DMS153 (cell line): ENCODE data around the gene STK36.

Experiments used
- DNase-seq: peaks from one replicate; lab custom pipeline; 2025; lab: John Stamatoyannopoulos, UW

STK36 gene

DNA sequence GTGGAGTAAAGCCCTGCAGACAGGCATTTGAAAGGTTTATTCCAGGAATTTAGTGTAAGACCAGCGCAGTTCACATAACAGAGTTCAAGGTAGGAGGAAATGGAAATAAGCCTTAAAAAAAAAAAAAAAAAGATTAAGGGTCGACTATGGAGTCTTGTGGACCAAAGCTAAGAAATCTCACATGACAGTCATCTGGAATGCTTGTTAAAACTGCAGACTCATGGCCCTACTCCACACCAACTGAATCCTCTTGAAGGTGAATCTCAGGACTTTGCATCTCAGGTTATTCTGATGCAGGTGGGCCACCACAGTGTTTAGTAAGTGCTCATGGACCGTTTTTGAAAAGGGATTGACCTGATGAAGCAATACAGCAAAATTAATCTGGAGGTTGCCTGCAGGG lies 47.6 kb downstream of the STK36 start:
- no peak for DNase-seq

DNA sequence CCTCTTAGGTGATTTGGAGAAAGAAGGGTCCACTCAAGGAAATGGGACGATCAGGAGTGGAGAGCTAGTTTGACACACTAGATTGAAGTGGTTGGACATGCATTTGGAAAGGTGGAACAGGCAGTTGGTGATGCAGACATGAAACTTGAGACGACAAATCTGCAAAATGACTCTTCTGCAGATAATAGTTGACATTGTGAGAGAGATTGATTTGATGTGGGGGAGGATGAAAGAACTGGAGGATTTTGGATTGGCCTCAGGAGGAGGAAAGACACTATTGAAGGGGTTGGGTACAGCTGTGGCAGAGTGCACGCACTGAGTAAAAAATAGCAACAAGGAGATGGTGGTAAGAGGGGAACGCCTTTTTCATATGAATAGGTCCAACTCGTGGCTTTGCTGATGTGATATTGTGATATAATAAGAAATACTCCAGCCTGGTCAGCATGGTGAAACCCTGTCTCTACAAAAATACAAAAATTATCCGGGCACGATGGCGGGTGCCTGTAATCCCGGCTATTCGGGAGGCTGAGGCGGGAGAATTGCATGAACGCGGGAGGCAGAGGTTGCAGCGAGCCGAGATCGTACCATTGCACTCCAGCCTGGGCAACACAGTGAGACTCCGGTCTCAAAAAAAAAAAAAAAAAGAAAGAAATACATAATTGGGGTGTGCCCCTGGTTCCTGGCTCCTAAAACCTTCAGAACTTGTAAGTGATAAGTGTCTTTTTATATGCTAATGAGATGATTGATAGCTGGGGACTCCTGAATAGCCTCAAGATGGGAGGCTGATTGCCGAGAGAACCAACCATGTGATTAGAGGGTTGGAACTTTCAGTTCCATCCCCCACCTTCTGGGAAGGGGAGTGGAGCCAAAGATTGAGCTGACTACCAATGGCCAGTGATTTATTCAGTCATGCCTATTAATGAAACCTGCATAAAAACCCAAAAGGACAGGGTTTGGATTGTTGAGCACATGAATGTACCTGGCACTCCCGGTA lies 48.5 kb downstream of the STK36 start:
- DNase-seq = no peak

DNA sequence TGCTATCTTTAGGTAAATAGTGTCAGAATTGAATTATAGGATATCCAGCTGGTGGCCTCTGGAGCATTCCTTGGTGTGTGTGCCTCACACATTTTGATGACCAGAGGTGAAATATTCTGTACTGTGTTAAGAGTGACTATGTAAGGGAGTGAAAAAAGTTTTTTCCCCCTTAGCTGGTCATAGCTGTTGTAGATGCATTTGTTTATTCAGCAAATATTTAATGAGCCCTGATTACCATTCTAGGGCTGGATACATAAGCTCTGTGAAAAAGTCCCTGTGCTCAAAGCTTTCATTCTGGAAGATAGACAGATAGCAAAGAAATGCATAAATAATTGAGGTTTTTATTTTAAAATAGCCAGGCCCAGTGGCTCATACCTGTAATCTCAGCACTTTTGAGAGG lies 49.6 kb downstream of the STK36 start:
- no peak for DNase-seq

DNA sequence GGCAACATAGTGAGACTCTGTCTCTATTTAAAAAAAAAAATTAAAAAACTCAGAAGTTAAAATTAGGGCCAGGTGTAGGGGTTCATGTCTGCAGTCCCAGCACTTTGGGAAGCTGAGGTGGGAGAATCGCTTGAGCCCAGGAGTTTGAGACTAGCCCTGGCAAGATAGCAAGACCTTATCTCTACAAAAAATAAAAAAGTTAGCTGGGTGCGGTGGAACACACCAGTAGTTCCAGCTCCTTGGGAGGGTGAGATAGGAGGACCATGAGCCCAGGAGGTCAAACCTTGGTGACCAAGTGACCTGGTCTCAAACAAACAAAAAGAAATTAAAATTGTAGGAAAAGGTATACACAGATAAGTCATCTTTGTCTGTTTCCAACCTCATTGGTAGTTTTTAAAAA lies 50.0 kb downstream of the STK36 start:
- DNase-seq = no peak

DNA sequence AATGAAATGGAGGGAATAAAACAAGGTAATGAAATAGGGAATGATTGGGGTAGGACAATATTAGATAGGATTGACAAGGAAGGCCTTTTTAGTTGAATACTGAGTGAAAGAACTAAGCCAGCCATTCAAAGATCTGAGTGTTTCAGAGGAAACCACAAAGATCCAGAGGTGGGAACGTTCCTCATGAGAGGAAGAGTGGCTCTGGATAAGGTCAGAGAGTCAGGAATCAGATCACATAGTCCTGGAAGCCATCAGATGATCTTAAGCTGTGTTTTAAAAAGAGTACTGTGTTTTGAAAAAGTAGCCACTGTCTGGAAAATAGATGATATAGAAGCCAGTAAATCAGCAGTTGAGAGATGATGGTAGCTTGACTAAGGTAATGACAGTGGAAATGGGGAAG lies 50.5 kb downstream of the STK36 start:
- DNase-seq = no peak

DNA sequence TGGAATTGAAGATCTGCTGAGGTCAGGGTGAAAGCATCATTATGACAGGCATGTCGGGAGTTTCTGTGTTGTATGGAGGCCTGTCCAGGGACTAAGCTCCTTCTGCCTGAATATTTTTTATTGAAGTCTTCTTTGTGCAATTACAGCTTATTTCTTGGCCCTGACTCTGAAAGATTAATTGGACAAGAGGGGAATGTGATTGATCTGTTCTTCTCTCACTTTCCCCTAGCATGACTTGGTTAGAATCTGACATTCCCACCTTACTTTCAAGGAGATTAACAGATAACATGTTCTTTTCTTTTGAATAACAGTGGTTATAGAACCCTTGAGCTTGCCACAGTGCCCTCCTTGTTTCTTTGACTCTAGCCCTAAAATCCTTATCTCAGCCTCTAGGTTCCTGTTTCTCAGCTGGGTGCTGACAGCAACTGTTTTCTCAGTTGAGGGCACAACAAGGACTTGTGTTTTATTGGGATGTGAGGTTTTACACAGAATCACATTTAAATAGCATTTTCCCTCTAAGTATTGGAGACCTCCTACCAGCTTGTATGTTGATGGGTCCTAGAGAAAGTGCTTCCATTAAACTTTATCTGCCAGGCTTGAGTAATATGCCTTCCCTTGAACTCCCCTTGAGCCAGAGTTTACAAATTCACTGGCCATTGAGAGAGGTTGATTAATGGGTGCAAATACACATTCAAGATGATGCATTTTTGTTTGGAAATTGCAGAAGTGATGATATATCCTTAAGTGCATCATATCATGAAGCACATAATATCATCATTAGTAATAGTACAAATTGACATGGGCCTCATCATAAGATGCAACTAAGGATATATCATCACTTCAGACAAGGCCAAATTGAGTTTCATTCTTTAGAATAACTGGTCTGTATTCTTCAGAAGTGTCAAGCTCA lies 51.2 kb downstream of the STK36 start:
- DNase-seq = no peak

DNA sequence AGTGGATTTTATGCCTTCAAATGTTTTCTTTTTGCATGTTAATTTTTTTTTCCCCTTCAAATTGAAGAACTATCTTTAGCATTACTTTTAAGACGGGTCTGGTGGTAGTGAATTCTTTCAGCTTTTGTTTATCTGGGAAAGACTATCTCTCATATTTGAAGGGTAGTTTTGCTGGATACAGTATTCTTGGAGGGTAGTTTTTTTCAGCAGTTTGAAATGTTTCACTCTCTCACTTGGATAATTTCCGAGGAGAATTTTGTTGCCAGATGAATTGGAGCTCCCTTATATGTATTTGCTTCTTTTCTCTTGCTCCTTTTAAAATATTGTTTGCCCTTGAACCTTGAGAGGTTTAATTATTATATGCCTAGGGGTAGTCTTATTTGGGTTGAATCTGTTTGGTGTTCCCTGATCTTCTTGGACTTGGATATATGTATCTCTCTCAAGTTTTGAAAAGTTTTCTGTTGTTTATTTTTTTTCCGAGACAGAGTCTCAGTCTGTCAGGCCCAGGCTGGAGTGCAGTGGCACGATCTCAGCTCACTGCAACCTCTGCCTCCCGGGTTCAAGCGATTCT lies 54.2 kb downstream of the STK36 start:
- DNase-seq = no peak

DNA sequence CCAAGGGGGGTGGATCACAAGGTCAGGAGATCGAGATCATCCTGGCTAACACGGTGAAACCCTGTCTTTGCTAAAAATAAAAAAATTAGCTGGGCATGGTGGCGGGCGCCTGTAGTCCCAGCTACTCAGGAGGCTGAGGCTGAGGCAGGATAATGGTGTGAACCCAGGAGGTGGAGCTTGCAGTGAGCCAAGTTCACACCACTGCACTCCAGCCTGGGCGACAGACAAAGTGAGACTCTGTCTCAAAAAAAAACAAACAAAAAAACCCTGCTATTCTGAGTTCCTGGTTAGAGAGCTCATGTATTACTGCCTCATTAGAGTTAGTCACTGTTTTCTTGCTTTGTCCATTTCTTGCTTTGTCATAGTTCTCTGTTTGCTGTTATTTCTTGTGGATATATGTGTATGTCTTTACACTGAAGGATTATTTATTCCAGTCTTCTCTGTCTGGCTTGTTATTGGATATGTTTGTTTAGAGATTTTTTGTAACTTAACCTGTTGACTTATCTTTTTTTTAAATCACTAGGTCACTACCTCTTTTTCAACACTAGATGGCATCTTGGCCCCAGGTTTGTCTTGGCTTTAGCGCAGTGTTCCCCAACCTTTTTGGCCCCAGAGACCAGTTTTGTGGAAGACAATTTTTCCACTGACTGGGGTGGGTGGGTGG lies 55.7 kb downstream of the STK36 start:
- DNase-seq = no peak

DNA sequence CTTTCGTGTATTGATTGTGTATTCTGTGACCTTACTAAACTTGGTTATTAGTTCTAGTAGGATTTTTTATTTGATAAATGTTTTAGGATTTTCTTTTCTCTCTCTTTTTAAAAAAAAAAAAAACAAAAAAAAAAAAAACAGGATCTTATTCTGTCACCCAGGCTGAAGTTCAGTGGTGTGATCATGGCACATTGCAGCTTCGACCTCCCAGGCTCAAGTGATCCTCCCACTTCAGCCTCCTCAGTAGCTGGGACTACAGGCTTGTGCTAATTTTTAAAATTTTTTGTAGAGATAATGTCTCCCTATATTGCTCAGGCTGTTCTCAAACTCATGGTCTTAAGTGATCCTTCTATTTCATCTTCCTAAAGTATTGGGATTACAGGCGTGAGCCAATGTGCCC lies 57.8 kb downstream of the STK36 start:
- no peak for DNase-seq

DNA sequence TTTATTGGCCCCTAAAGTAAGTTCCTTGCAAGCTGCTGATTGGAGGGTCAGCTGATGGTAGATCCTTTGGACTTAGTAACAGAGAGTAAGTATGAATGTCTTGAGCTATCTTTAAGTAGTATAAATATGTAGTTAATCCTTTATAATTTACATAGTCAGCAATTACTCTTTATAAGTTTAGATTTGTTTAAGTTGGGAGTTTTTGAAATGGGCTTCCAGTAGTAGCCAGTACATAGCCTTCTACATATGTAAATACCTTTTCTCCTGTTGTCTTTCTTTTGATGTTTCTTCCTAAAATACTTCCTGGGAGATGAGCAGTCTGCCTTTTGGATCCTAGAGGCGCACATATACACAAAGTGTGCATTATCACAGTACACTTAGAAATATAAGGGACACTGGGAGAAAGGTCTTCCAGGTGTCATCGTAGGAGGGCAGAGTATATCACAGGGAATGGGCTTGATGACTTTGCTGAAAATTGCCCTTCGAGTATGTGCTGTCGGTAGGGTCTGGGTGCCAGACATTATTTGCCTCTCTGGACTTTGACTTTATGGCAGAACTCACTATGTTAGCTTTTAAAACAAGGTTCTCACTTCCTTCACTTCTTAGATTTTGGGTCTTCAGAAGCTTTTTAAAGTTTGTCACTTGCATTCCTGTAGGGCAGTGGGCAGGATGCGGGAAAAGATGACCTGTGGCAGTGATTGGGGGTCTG lies 60.3 kb downstream of the STK36 start:
- DNase-seq = no peak

DNA sequence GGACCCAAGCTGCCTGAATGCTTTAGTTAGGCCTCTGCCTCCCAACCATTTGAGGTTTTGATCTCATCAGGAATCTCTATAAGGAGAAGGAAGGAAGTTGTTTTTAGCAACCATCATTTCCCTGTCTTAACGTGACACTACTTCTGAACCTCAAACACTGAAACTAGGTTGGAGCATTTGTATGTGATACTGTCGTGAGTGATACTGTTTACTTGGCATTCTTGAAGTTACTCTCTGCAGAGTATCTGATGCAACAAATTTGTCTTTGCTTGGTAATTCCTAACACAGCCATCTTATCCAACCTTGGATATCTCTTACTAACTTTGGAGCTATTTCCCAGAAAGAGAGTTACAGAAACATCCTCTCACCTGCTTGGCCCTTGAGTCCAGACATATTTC lies 60.9 kb downstream of the STK36 start:
- no peak for DNase-seq

DNA sequence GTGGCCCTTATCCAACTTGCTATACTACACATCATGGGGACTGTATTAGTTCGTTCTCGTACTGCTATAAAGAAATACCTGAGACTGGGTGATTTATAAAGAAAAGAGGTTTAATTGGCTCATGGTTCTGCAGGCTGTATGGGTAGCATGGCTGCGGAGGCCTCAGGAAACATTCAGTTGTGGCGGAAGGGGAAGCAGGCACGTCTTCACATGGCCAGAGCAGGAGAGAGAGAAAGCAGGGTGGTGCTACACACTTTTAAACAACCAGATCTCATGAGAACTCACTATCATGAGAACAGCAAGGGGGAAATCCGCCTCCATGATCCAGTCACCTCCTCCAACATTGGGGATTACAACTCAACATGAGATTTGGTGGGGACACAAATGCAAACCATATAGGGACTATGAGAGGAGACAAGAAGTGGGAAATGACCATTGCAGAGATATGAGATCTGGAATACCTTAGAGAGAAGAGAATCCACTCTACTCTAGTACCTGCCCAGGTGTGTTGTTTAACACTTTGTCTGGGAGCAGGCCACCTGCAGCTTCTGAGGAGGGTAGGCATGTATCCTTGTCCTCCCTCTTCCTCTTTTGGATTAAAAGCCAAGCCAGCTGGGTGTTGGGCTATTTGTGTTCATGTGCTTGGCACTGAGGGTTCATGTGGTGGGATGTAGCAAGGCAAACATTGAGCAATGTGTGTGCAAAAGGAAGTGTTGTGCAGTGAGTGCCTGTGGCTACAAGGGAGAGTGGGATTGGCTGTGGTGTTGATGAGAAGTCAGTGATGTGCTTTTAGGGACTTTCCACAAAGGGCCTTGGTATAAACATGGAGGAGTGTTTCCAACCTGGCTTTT lies 61.5 kb downstream of the STK36 start:
- no peak for DNase-seq

DNA sequence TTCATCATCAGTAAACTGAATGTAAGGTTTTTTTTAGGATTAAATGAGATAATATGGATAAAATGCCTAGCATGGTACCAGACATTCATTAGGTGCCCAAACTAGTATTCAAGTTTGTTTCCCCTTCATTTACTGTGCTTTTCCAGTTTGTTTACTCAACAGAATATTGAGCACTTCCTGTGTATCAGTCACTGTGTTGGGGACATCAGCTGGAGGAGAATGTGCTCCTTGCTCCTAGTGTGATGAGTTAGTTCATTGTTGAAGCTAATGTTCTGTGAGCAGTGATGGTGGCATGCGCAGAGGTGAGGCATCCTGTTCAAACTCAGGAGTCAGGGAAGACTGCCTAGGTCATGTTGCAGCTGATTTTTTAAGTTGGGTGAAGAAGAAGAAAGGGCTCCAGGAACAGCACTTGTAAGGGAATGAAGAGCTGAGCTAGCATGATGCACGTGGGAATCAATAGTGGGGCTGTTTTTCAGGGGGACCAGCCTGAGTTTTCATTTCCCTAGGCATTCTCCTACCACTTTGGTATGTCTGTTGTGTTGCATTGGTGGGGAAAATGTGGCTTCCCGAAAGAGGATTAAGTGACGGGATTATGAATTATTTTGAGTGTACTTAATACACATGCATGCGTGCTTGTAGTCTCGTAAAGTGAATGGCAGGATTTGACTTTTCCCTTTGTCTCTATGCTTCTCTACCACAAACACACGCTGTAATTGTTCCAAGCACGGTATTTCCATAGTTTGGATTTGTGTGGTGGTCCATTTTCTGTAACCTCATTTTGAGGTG lies 62.5 kb downstream of the STK36 start:
- no peak for DNase-seq

DNA sequence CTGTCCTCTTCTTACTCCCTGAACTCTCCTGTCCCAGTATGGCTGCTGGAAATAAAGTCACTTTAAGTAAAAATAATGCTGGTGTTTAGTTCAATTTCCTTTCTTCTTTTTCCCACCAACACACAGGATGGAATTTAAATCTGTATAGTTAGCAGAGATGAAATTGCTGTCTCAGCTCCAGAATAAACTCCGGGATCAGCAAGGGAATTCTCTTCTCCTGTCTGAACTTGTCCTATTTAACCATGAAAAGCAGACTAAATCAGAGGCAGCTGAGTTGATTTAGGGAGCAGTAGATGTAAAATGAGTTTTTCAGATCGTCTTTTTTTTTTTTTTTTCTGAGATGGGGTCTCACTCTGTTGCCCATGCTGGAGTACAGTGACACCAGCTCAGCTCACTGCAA lies 64.6 kb downstream of the STK36 start:
- no peak for DNase-seq

DNA sequence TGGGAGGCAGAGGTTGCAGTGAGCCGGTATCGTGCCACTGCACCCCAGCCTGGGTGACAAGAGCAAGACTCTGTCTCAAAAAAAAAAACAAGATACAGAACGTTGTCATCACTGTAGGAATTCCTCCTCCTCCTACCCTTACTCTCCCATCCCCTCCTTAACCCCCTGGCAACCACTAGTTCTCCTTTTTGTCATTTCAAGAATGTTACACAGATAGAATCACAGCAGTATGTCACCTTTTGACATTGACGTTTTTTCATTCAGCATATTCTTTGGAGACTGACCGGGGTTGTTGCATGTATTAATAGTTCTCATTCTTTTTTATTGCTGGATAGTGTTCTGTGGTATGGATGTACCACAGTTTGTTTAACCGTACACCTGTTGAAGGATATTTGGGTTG lies 71.2 kb downstream of the STK36 start:
- DNase-seq = no peak

DNA sequence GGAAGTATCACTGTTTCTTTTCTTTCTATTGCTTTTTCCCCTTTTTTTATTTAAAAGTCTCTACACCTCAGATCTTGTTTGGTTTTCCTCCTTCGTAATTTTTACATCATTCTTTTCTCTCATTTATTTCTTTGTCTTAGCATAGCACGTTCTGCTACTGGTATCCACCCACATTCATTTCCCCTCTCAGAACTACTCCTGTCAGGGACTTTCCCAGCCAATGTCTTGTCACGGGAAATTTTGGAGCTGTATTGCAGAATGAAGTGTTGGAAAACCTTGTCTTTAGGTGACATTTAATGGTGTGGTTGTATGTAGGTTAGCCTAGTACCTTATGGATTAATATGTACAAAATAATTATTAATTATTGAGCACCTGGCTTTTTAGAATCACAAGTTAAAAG lies 72.7 kb downstream of the STK36 start:
- DNase-seq = no peak

DNA sequence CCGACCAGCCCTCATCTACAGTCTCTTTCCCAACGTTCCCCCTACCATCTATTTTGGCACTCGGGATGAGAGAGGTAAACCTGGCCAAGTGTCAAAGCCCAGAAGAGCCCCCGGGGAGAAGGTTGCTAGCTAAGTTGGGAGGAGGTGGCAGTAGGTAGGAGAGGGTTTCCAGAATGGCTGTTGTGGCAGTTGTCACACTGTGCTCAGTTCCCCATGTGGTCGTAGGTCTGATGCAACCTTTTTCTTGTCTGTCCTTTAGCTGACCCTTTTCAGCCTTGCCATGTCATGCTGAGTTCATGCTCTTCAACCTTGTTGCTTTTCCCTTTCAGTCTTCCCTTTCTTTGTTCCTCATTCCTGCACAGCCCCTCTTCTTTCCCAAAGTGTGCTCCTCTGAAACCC lies 73.3 kb downstream of the STK36 start:
- no peak for DNase-seq

DNA sequence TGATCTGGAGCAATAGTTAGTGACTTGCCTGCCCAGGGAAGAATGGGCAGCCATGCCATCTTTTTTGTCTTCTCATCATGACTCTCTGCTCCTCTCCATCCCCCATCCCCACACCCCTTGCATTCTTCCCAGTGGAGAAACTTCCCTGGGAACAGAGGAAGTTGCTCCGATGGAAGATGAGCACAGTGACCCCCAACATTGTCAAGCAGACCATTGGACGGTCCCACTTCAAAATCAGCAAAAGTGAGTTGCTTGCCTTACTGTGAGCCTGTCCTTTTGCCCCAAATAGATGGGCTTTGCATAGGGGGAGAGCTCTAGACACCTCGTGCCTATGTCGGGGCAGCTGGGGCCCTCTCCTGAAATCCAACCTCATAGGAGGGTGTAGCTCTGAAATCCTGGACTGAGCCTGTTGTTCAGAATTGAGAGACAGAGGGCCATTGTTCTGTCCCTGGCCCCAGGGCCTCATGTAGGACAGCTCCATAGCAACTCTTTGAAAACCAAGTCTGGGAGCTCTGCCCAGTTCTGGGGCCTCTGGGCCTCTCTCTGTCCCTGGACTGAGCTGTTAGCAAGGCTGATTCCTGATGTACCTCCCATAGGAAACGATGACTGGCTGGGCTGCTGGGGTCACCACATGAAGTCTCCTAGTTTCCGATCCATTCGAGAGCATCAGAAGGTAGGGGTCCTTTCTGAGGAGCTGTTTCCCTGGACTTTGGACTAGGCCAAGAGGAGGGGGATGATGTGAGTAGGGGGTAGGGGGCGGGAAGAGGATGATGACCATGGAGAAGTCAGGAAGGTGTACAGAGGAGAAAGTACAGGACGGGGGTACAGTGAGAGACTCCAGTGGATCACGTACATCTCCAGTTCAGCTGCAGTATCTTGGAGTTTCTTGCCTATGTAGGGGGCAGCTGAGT lies 73.9 kb downstream of the STK36 start:
- no peak for DNase-seq

DNA sequence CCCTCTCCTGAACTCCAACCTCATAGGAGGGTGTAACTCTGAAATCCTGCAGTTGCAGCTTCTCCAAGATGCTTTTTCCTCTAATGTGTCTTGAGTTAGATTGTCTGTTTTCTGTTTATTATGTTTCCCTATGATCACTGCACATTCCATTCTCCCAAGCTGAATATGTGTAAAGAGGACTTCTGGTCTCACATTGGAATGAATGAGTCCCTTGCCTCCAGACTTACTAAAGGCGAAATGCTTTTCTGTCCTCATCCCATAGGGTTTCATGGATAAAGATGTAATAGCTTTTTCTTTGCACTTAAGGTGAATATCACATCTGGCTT lies 74.5 kb downstream of the STK36 start:
- DNase-seq = no peak
